A673 (cell line): Measurements from ENCODE around the gene PREX1. TPM values are rescaled to one million over a fixed set of nuclear protein-coding genes. Genes with fewer than 3 reads are reported as not detected.
A peak's percentile ranks its signal among the peaks of the same experiment; 100 is the strongest.

Experiments
- BruUV-seq: library from RNA; stranded (reverse); fragments of 400-500 nt; replicated peaks from 2 replicates; lab custom pipeline; 2021; lab: Mats Ljungman, UMichigan
- CTCF ChIA-PET: fragments of 300-600 bp; sonication (Branson Sonifier 250); formaldehyde crosslinking; loops from one replicate; lab custom pipeline; 2022; ENCODE audit warnings: antibody characterized with exemption; lab: Charles Lee
- POLR2A ChIA-PET: fragments of 300-600 bp; sonication (Branson Sonifier 250); formaldehyde crosslinking; loops from one replicate; lab custom pipeline; 2022; ENCODE audit warnings: antibody characterized with exemption; ENCODE audit not compliant: low non-redundant PET; lab: Charles Lee
- DNase-seq: peaks from one replicate; pipeline ENCODE4 v3.0.0-alpha.2; 2015; ENCODE audit warnings: low spot score
- H3K27ac ChIP-seq: fragments of 200-600 bp; sonication (generic); 2 replicates; pipeline ENCODE4 v1.5.1; 2016; ENCODE audit warnings: mixed run types, low read depth, mild to moderate bottlenecking, mixed read lengths, antibody characterized with exemption, low read length; ENCODE audit not compliant: poor library complexity, severe bottlenecking
- H3K27me3 ChIP-seq: fragments of 200-600 bp; sonication (generic); replicated peaks from 2 replicates; pipeline ENCODE4 v1.6.1; 2017; ENCODE audit warnings: mixed run types, low read depth, mild to moderate bottlenecking, mixed read lengths, antibody characterized with exemption, low read length; ENCODE audit not compliant: insufficient read depth, poor library complexity
- H3K36me3 ChIP-seq: fragments of 200-600 bp; sonication (generic); 2 replicates; pipeline ENCODE4 v1.6.1; 2016; ENCODE audit warnings: mixed run types, mild to moderate bottlenecking, mixed read lengths, antibody characterized with exemption, low read length; ENCODE audit not compliant: insufficient read depth, poor library complexity, severe bottlenecking
- H3K4me1 ChIP-seq: fragments of 200-600 bp; sonication (generic); 2 replicates; pipeline ENCODE4 v1.6.1; 2017; ENCODE audit warnings: mixed run types, mild to moderate bottlenecking, mixed read lengths, antibody characterized with exemption, low read length; ENCODE audit not compliant: insufficient read depth, poor library complexity, severe bottlenecking
- H3K4me3 ChIP-seq: fragments of 200-600 bp; sonication (generic); 2 replicates; pipeline ENCODE4 v1.5.1; 2016; ENCODE audit warnings: low read depth, mixed run types, mild to moderate bottlenecking, mixed read lengths, low read length; ENCODE audit not compliant: poor library complexity, severe bottlenecking
- H3K9me3 ChIP-seq: fragments of 200-600 bp; sonication (generic); 2 replicates; pipeline ENCODE4 v1.6.1; 2016; ENCODE audit warnings: mixed run types, low read depth, mild to moderate bottlenecking, mixed read lengths, antibody characterized with exemption, low read length; ENCODE audit not compliant: poor library complexity, severe bottlenecking
- CTCF ChIP-seq: fragments of 300-800, 200-600 bp; sonication (generic); conservative IDR thresholded peaks from 2 replicates; pipeline ENCODE4 v1.5.1; 2017; ENCODE audit warnings: low read depth, mild to moderate bottlenecking, antibody characterized with exemption, low read length, moderate library complexity, mixed read lengths
- EZH2 ChIP-seq: fragments of 200-600 bp; sonication (generic); IDR thresholded peaks from 2 replicates; pipeline ENCODE4 v1.6.1; 2017; ENCODE audit warnings: borderline replicate concordance, low read depth, mild to moderate bottlenecking, mixed read lengths, antibody characterized with exemption, low read length; ENCODE audit not compliant: poor library complexity, severe bottlenecking
- intact Hi-C: fragments of 100-400 bp; cut with micrococcal nuclease; formaldehyde crosslinking; loops from one replicate; pipeline ENCODE4 v1.10.0; 2022; ENCODE audit not compliant: unreplicated experiment
- total RNA-seq: library from RNA; stranded (reverse); gene quantifications from 2 replicates; pipeline ENCODE4 v1.2.3, GENCODE V29; 2021

The PREX1 gene
- total RNA-seq, 1 experiment from 2014 or later: 145 TPM

GRCh38 chr20:48680650-48681049 lies 147.1 kb downstream of the PREX1 start:
- peak overlapping the region; percentile 92 for H3K27ac ChIP-seq
- no peaks in the 10 kb centered on the region for H3K27me3 ChIP-seq
- no TSS peak for BruUV-seq
- no peak for DNase-seq
- H3K36me3 ChIP-seq: peaks cover 67% of the 10 kb centered on the region
- no peak overlapping the region for H3K4me3 ChIP-seq
- H3K9me3 ChIP-seq: no peaks in the 10 kb centered on the region
- POLR2A ChIA-PET: no interaction called here
- H3K4me1 ChIP-seq: peaks cover 49% of the 10 kb centered on the region
- TF ChIP-seq CTCF (no peak), EZH2 (no peak)
- intact Hi-C loops: loop anchor here (5.0 kb wide), 1 partner anchor 147 kb away; the partner anchor contains the start of gene PREX1
- CTCF ChIA-PET: no interaction called here

GRCh38 chr20:48679599-48679998 lies 148.2 kb downstream of the PREX1 start:
- Histone ChIP-seq H3K4me3 (no peak overlapping the region), H3K36me3 (peaks cover 71% of the 10 kb centered on the region), H3K4me1 (peaks cover 38% of the 10 kb centered on the region), H3K27me3 (no peaks in the 10 kb centered on the region), H3K27ac (peak overlapping the region; percentile 92), H3K9me3 (no peaks in the 10 kb centered on the region)
- ChIA-PET POLR2A (no interaction called here), CTCF (no interaction called here)
- BruUV-seq: no TSS peak
- TF ChIP-seq EZH2 (no peak), CTCF (no peak)
- intact Hi-C loops: no loop called here
- DNase-seq: peak; percentile 50

- no TSS peak for BruUV-seq
- no peaks in the 10 kb centered on the region for H3K9me3 ChIP-seq
- peaks cover 33% of the 10 kb centered on the region for H3K4me1 ChIP-seq
- no peak overlapping the region for H3K4me3 ChIP-seq
- H3K27me3 ChIP-seq: no peaks in the 10 kb centered on the region
- intact Hi-C loops: no loop called here
- H3K36me3 ChIP-seq: peaks cover 76% of the 10 kb centered on the region
- ChIA-PET CTCF (no interaction called here), POLR2A (no interaction called here)
- TF ChIP-seq EZH2: no peak
- TF ChIP-seq CTCF: no peak
- H3K27ac ChIP-seq: no peak overlapping the region
- DNase-seq: no peak
Observed at GRCh38 chr20:48679011-48679410, 148.8 kb downstream of the PREX1 start.
